MCF 10A (cell line): Measurements from ENCODE around the gene LRCH3. TPM values are rescaled to one million over a fixed set of nuclear protein-coding genes. Genes with fewer than 3 reads are reported as not detected.
A peak's percentile ranks its signal among the peaks of the same experiment; 100 is the strongest.

Experiments
- BruUV-seq: library from RNA; stranded (reverse); fragments of 400-500 nt; replicated peaks from 2 replicates; lab custom pipeline; 2021; lab: Mats Ljungman, UMichigan
- CTCF ChIA-PET: fragments of 300-600 bp; sonication (Branson Sonifier 250); formaldehyde crosslinking; extraction: SDS; loops from one replicate; lab custom pipeline; 2021; ENCODE audit warnings: antibody characterized with exemption, inconsistent platforms; lab: Yijun Ruan, JAX
- POLR2A ChIA-PET: fragments of 300-600, 350-650 bp; sonication (Branson Sonifier 250); formaldehyde crosslinking; extraction: SDS; loops from one replicate; lab custom pipeline; 2020; ENCODE audit warnings: antibody characterized with exemption, inconsistent platforms; lab: Yijun Ruan, JAX
- DNase-seq: peaks from one replicate; pipeline ENCODE4 v3.0.0-alpha.2; 2018; ENCODE audit not compliant: unreplicated experiment
- H3K27ac Mint-ChIP-seq: one replicate; pipeline ENCODE4 v1.8.0; 2022; ENCODE audit warnings: mild to moderate bottlenecking, low read depth, mixed read lengths; ENCODE audit not compliant: unreplicated experiment
- H3K27me3 Mint-ChIP-seq: one replicate; pipeline ENCODE4 v1.8.0; 2022; ENCODE audit warnings: mixed read lengths; ENCODE audit not compliant: insufficient read depth, unreplicated experiment
- H3K36me3 Mint-ChIP-seq: one replicate; pipeline ENCODE4 v1.8.0; 2022; ENCODE audit warnings: mild to moderate bottlenecking, moderate library complexity, mixed read lengths; ENCODE audit not compliant: insufficient read depth, unreplicated experiment
- H3K4me1 Mint-ChIP-seq: one replicate; pipeline ENCODE4 v1.8.0; 2022; ENCODE audit warnings: mixed read lengths; ENCODE audit not compliant: insufficient read depth, unreplicated experiment
- H3K4me3 Mint-ChIP-seq: one replicate; pipeline ENCODE4 v1.8.0; 2022; ENCODE audit warnings: mild to moderate bottlenecking, moderate library complexity, mixed read lengths; ENCODE audit not compliant: unreplicated experiment
- H3K9me3 Mint-ChIP-seq: one replicate; pipeline ENCODE4 v1.8.0; 2022; ENCODE audit warnings: mixed read lengths; ENCODE audit not compliant: unreplicated experiment
- CTCF ChIP-seq: fragments of 200-600 bp; IDR thresholded peaks from one replicate; pipeline ENCODE4 v1.8.0; 2022; ENCODE audit warnings: antibody characterized with exemption, mild to moderate bottlenecking; ENCODE audit not compliant: unreplicated experiment
- intact Hi-C: fragments of 100-400 bp; cut with micrococcal nuclease; formaldehyde crosslinking; loops from 2 replicates; pipeline ENCODE4 v1.14.1; 2022
- total RNA-seq: library from RNA; stranded (reverse); gene quantifications from 2 replicates; pipeline ENCODE4 v1.2.3, GENCODE V29; 2022

Gene LRCH3
- total RNA-seq, 1 experiment from 2014 or later: 58.8 TPM

GRCh38 chr3:197856199-197856816 lies 65.3 kb downstream of the LRCH3 start:
- Mint-ChIP-seq H3K4me1 (peaks cover 21% of the 10 kb centered on the region), H3K27me3 (no peaks in the 10 kb centered on the region), H3K4me3 (no peak overlapping the region), H3K36me3 (peaks cover 51% of the 10 kb centered on the region), H3K9me3 (no peaks in the 10 kb centered on the region), H3K27ac (peak overlapping the region; percentile 94)
- CTCF ChIA-PET: interaction anchor here (0.8 to 0.9 kb wide), 2 partner anchors 49 to 103 kb away, joined by 3 to 4 read pairs; no protein-coding TSS in a partner anchor
- DNase-seq: no peak
- no peak for TF ChIP-seq CTCF
- POLR2A ChIA-PET: interaction anchor here (0.6 to 0.7 kb wide), 2 partner anchors 28 to 105 kb away, joined by 3 read pairs; no protein-coding TSS in a partner anchor
- no TSS peak for BruUV-seq
- intact Hi-C loops: no loop called here

DNA sequence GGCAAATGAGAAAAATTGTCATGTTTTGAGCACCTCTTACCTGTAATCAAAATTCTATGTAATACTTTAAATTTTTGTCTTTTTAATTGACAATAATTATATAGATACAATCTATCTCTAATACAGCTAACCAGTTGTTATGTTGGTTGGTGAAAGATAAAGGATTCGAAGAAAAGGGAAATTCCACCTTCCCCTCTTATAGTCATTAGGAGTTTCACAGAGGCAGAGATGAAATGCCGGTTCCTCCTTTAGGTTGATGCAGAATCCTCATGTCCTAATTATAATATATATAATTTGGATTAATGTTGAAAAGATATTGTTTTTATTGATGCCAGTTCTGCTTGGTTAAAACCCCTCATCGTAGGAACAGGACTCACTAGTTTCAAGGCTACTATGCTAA lies 67.1 kb downstream of the LRCH3 start:
- no peak for TF ChIP-seq CTCF
- Mint-ChIP-seq H3K9me3 (no peaks in the 10 kb centered on the region), H3K4me1 (peaks cover 21% of the 10 kb centered on the region), H3K4me3 (no peak overlapping the region), H3K27ac (no peak overlapping the region), H3K27me3 (no peaks in the 10 kb centered on the region), H3K36me3 (peaks cover 34% of the 10 kb centered on the region)
- intact Hi-C loops: no loop called here
- no TSS peak for BruUV-seq
- no peak for DNase-seq
- ChIA-PET POLR2A (no interaction called here), CTCF (no interaction called here)

- no TSS peak for BruUV-seq
- Mint-ChIP-seq H3K4me1 (peaks cover 21% of the 10 kb centered on the region), H3K9me3 (no peaks in the 10 kb centered on the region), H3K4me3 (no peak overlapping the region), H3K36me3 (peaks cover 30% of the 10 kb centered on the region), H3K27ac (no peak overlapping the region), H3K27me3 (no peaks in the 10 kb centered on the region)
- POLR2A ChIA-PET: no interaction called here
- TF ChIP-seq CTCF: no peak
- CTCF ChIA-PET: interaction anchor here (0.6 kb wide), 1 partner anchor 98 kb away, joined by 5 read pairs; no protein-coding TSS in a partner anchor
- no peak for DNase-seq
- intact Hi-C loops: no loop called here
Observed at GRCh38 chr3:197858598-197858997, 67.5 kb downstream of the LRCH3 start.

GRCh38 chr3:197866035-197866434 lies 75.0 kb downstream of the LRCH3 start:
- TF ChIP-seq CTCF: no peak
- intact Hi-C loops: no loop called here
- no peaks in the 10 kb centered on the region for H3K9me3 Mint-ChIP-seq
- H3K27ac Mint-ChIP-seq: no peak overlapping the region
- H3K27me3 Mint-ChIP-seq: no peaks in the 10 kb centered on the region
- BruUV-seq: no TSS peak
- CTCF ChIA-PET: no interaction called here
- no peaks in the 10 kb centered on the region for H3K4me1 Mint-ChIP-seq
- no peak overlapping the region for H3K4me3 Mint-ChIP-seq
- DNase-seq: no peak
- POLR2A ChIA-PET: interaction anchor here (1.2 kb wide), 1 partner anchor 84 kb away, joined by 4 read pairs; the partner anchor contains the start of gene RPL35A
- H3K36me3 Mint-ChIP-seq: peaks cover 46% of the 10 kb centered on the region
